HEK293 (cell line): ENCODE data around the gene B4GALT3.

Source experiments
- AEBP2 ChIP-seq: fragments of 450-650 bp; formaldehyde crosslinking; IDR thresholded peaks from 2 replicates; pipeline ENCODE4 v1.5.1; 2016; ENCODE audit warnings: missing biosample characterization, missing genetic modification characterization, borderline replicate concordance
- GLI4 ChIP-seq: fragments of 450-650 bp; formaldehyde crosslinking; IDR thresholded peaks from 2 replicates; pipeline ENCODE4 v1.5.1; 2016; ENCODE audit warnings: missing biosample characterization, missing genetic modification characterization
- KLF17 ChIP-seq: fragments of 450-650 bp; formaldehyde crosslinking; IDR thresholded peaks from 2 replicates; pipeline ENCODE4 v1.5.1; 2016; ENCODE audit warnings: missing biosample characterization, missing genetic modification characterization
- PBX3 ChIP-seq: sonication (generic); formaldehyde crosslinking; IDR thresholded peaks from 2 replicates; pipeline ENCODE4 v1.8.1; 2022; ENCODE audit warnings: mild to moderate bottlenecking, moderate library complexity, missing genetic modification reagents
- PRDM2 ChIP-seq: fragments of 450-650 bp; formaldehyde crosslinking; IDR thresholded peaks from 2 replicates; pipeline ENCODE4 v1.5.1; 2016; ENCODE audit warnings: missing biosample characterization, missing genetic modification characterization, borderline replicate concordance
- RBAK ChIP-seq: fragments of 450-650 bp; formaldehyde crosslinking; IDR thresholded peaks from 2 replicates; pipeline ENCODE4 v1.5.1; 2016; ENCODE audit warnings: missing biosample characterization, missing genetic modification characterization
- YY1 ChIP-seq: fragments of 450-650 bp; formaldehyde crosslinking; IDR thresholded peaks from 2 replicates; pipeline ENCODE4 v1.5.1; 2018; ENCODE audit warnings: missing biosample characterization, missing genetic modification characterization
- ZFP69B ChIP-seq: fragments of 450-650 bp; formaldehyde crosslinking; IDR thresholded peaks from 2 replicates; pipeline ENCODE4 v1.5.1; 2016; ENCODE audit warnings: missing biosample characterization, missing genetic modification characterization
- ZNF10 ChIP-seq: fragments of 450-650 bp; formaldehyde crosslinking; IDR thresholded peaks from 2 replicates; pipeline ENCODE4 v1.5.1; 2017; ENCODE audit warnings: missing biosample characterization, missing genetic modification characterization
- ZNF16 ChIP-seq: fragments of 450-650 bp; formaldehyde crosslinking; IDR thresholded peaks from 2 replicates; pipeline ENCODE4 v1.5.1; 2016; ENCODE audit warnings: low read depth, missing biosample characterization, missing genetic modification characterization
- ZNF169 ChIP-seq: fragments of 450-650 bp; formaldehyde crosslinking; IDR thresholded peaks from 2 replicates; pipeline ENCODE4 v1.5.1; 2016; ENCODE audit warnings: missing biosample characterization, missing genetic modification characterization
- ZNF2 ChIP-seq: fragments of 450-650 bp; formaldehyde crosslinking; IDR thresholded peaks from 2 replicates; pipeline ENCODE4 v1.5.1; 2016; ENCODE audit warnings: missing biosample characterization, missing genetic modification characterization
- ZNF214 ChIP-seq: fragments of 450-650 bp; formaldehyde crosslinking; IDR thresholded peaks from 2 replicates; pipeline ENCODE4 v1.5.1; 2017; ENCODE audit warnings: missing biosample characterization, mild to moderate bottlenecking, missing genetic modification characterization, borderline replicate concordance
- ZNF23 ChIP-seq: fragments of 450-650 bp; formaldehyde crosslinking; IDR thresholded peaks from 2 replicates; pipeline ENCODE4 v1.5.1; 2016; ENCODE audit warnings: missing biosample characterization, missing genetic modification characterization, borderline replicate concordance
- ZNF324 ChIP-seq: fragments of 450-650 bp; formaldehyde crosslinking; IDR thresholded peaks from 2 replicates; pipeline ENCODE4 v1.5.1; 2016; ENCODE audit warnings: missing biosample characterization, missing genetic modification characterization
- ZNF341 ChIP-seq: fragments of 450-650 bp; formaldehyde crosslinking; IDR thresholded peaks from 2 replicates; pipeline ENCODE4; 2016; ENCODE audit warnings: low read depth, missing biosample characterization, missing genetic modification characterization
- ZNF366 ChIP-seq: fragments of 450-650 bp; formaldehyde crosslinking; conservative IDR thresholded peaks from 2 replicates; pipeline ENCODE4 v1.5.1; 2016; ENCODE audit warnings: missing biosample characterization, missing genetic modification characterization
- ZNF37A ChIP-seq: fragments of 450-650 bp; IDR thresholded peaks from 2 replicates; pipeline ENCODE4 v1.5.1; 2018; ENCODE audit warnings: missing biosample characterization, missing genetic modification characterization
- ZNF416 ChIP-seq: fragments of 450-650 bp; formaldehyde crosslinking; IDR thresholded peaks from 2 replicates; pipeline ENCODE4 v1.5.1; 2016; ENCODE audit warnings: missing biosample characterization, missing genetic modification characterization
- ZNF426 ChIP-seq: fragments of 450-650 bp; formaldehyde crosslinking; IDR thresholded peaks from 2 replicates; pipeline ENCODE4 v1.5.1; 2017; ENCODE audit warnings: missing biosample characterization, missing genetic modification characterization, mild to moderate bottlenecking, inconsistent platforms, moderate library complexity
- ZNF48 ChIP-seq: fragments of 450-650 bp; formaldehyde crosslinking; IDR thresholded peaks from 2 replicates; pipeline ENCODE4 v1.5.1; 2016; ENCODE audit warnings: missing biosample characterization, missing genetic modification characterization
- ZNF596 ChIP-seq: fragments of 450-650 bp; IDR thresholded peaks from 2 replicates; pipeline ENCODE4 v1.5.0; 2018; ENCODE audit warnings: missing biosample characterization, mild to moderate bottlenecking, missing genetic modification characterization, moderate library complexity
- ZNF610 ChIP-seq: fragments of 450-650 bp; formaldehyde crosslinking; IDR thresholded peaks from 2 replicates; pipeline ENCODE4 v1.5.1; 2016; ENCODE audit warnings: missing biosample characterization, missing genetic modification characterization, borderline replicate concordance
- ZNF776 ChIP-seq: fragments of 450-650 bp; formaldehyde crosslinking; IDR thresholded peaks from 2 replicates; pipeline ENCODE4 v1.5.0; 2017; ENCODE audit warnings: missing biosample characterization, missing genetic modification characterization, borderline replicate concordance
- ZNF791 ChIP-seq: fragments of 450-650 bp; formaldehyde crosslinking; IDR thresholded peaks from 2 replicates; pipeline ENCODE4 v1.5.1; 2016; ENCODE audit warnings: missing biosample characterization, missing genetic modification characterization
- ZSCAN5A ChIP-seq: fragments of 450-650 bp; formaldehyde crosslinking; IDR thresholded peaks from 2 replicates; pipeline ENCODE4 v1.5.1; 2016; ENCODE audit warnings: missing biosample characterization, missing genetic modification characterization
- ZXDB ChIP-seq: fragments of 450-650 bp; formaldehyde crosslinking; IDR thresholded peaks from 2 replicates; pipeline ENCODE4 v1.5.1; 2016; ENCODE audit warnings: missing biosample characterization, missing genetic modification characterization

Gene B4GALT3

GRCh38 chr1:161131523-161132409 lies 45.5 kb downstream of the B4GALT3 start (continued):
- TF ChIP-seq KLF17 (tag by site-specific recombination), result peak; percentile 78
- peak; percentile 82; the same call in 1 of the 2 replicates for TF ChIP-seq ZNF776 (tag by site-specific recombination)
- TF ChIP-seq ZNF10 (tag by site-specific recombination), result peak; percentile 41; the same call in 1 of the 2 replicates
- peak; percentile 54; the same call in 1 of the 2 replicates for TF ChIP-seq PRDM2 (tag by site-specific recombination)
- no peak for TF ChIP-seq PBX3 (CRISPR knock-in tag)
- TF ChIP-seq AEBP2 (tag by site-specific recombination), result no peak
- TF ChIP-seq ZNF16, result peak; percentile 5; the same call in 1 of the 2 replicates
- 0 out of 2 replicates have a peak, but pooled peaks have one; percentile 29 for TF ChIP-seq ZNF169 (tag by site-specific recombination)
- TF ChIP-seq ZSCAN5A (tag by site-specific recombination), result 0 out of 2 replicates have a peak, but pooled peaks have one; percentile 52
- peak; percentile 90 for TF ChIP-seq ZNF366
- TF ChIP-seq ZNF2, result peak; percentile 72
- TF ChIP-seq ZNF23, result no peak
- TF ChIP-seq ZNF214 (tag by site-specific recombination), result no peak
- TF ChIP-seq ZNF791 (tag by site-specific recombination), result peak; percentile 64; the same call in 1 of the 2 replicates
- peak; percentile 80 for TF ChIP-seq ZXDB (tag by site-specific recombination)
- TF ChIP-seq ZNF426 (tag by site-specific recombination), result no peak
- no peak; the same call in 1 of the 2 replicates for TF ChIP-seq ZNF324 (tag by site-specific recombination)
- TF ChIP-seq YY1 (tag by site-specific recombination), result no peak
- TF ChIP-seq ZNF596, result no peak
- TF ChIP-seq ZNF416 (tag by site-specific recombination), result peak; percentile 30; the same call in 1 of the 2 replicates
- no peak for TF ChIP-seq RBAK (tag by site-specific recombination)
- peak; percentile 66 for TF ChIP-seq ZFP69B (tag by site-specific recombination)
- no peak for TF ChIP-seq ZNF48 (tag by site-specific recombination)
- peak; percentile 50 for TF ChIP-seq ZNF341 (tag by site-specific recombination)
- 0 out of 2 replicates have a peak, but pooled peaks have one; percentile 66 for TF ChIP-seq ZNF610 (tag by site-specific recombination)
- no peak; the same call in 1 of the 2 replicates for TF ChIP-seq GLI4 (tag by site-specific recombination)
- TF ChIP-seq ZNF37A (tag by site-specific recombination), result no peak
